GM21529 (cell line): ENCODE data around the gene HEXD.

Experiments
- ATAC-seq: cut with Tn5 transposase; IDR thresholded peaks from one replicate; pipeline ENCODE4 v1.9.1; 2021; ENCODE audit not compliant: unreplicated experiment

The HEXD gene

GRCh38 chr17:82486231-82487094, 68.3 kb downstream of the HEXD start:
- no peak for ATAC-seq

- ATAC-seq, result no peak
Measured at GRCh38 chr17:82487910-82488309, 69.8 kb downstream of the HEXD start.

- ATAC-seq, result no peak
Measured at GRCh38 chr17:82489117-82489516, 71.0 kb downstream of the HEXD start.

- ATAC-seq, result no peak
Measured at GRCh38 chr17:82489851-82490511, 71.8 kb downstream of the HEXD start.

GRCh38 chr17:82490512-82491195, 72.5 kb downstream of the HEXD start:
- ATAC-seq, result no peak

- no peak for ATAC-seq
Measured at GRCh38 chr17:82491196-82491530, 73.0 kb downstream of the HEXD start.

- no peak for ATAC-seq
Measured at GRCh38 chr17:82491533-82491932, 73.4 kb downstream of the HEXD start.
